DMS 273 (cell line): Measurements from ENCODE around the gene GLRX5.

Experiments
- DNase-seq: peaks from one replicate; lab custom pipeline; 2025; ENCODE audit not compliant: unreplicated experiment; lab: John Stamatoyannopoulos, UW

Gene GLRX5

DNA sequence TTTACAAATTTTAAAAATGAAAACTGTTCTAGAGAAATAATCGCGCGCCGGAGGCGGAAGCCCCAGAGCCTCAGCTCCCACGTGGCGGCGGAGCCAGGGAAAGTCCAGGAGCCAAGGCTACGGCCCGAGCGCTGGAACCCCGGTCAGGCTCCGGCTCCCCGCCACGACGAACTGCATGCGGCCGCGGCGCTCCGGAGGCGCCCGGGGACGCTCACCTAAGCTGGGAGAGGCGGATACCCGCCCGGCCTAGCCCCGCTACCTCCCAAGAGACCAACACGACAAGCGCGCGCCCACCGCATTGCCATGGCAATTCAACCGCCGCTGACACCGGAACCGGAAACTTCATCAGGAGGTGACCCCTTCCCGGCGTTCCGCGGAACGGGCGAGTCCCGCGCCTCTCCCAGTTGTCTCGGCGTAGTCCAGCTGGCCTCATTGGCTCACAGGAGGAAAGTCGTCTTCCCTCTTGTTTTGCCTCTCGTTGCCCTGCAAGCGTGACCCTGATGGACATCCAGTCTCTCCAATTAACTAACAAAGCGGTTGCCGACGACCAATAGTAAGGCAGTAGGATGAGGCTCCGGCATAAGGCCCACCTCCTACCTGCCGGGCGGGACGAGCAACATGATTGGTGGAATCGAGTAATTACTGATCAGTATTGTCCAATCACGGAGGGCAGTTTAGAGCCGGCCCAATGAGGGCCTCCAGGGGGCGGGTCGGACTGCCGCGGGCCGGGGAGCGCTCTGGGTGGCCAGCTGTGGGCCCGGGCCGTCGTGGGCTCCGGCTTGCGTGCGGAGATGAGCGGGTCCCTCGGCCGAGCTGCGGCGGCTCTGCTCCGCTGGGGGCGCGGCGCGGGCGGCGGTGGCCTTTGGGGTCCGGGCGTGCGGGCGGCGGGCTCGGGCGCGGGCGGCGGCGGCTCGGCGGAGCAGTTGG is at the start of gene GLRX5:
Gene GLRX5 (plus strand): TSS at position 752 of the 927 bp plus-strand sequence. CDS start 40 bp downstream, at position 792.
- peak; percentile 100 for DNase-seq

DNA sequence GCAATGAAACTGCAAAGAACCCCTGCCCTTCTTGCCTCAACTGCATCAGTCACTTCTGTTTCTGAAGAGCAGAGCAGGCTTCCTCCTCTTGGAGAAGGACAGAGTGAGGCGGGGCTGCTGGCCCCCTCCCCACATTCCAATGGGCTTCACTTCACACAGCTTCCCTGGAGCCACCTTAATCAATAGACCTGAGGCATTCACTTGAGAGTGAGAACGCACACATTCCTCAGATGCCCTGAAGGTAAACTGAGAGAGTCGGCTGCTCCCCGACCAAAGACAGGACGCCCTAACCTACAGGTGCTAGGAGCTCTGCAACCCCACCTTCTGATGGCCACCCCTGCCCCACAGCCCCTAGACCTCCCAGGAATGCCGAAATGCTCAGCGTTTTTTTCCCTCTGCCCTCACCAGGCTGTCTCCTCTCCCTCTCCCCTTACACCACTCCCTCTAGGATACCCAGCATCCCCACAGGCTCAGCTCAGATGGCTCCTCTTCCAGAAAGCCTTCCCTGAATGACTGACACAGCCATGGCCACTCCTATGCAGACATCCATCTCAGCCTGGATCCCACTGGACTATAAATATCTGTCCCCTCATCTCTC is 49.5 kb upstream of the GLRX5 start:
- no peak for DNase-seq

DNA sequence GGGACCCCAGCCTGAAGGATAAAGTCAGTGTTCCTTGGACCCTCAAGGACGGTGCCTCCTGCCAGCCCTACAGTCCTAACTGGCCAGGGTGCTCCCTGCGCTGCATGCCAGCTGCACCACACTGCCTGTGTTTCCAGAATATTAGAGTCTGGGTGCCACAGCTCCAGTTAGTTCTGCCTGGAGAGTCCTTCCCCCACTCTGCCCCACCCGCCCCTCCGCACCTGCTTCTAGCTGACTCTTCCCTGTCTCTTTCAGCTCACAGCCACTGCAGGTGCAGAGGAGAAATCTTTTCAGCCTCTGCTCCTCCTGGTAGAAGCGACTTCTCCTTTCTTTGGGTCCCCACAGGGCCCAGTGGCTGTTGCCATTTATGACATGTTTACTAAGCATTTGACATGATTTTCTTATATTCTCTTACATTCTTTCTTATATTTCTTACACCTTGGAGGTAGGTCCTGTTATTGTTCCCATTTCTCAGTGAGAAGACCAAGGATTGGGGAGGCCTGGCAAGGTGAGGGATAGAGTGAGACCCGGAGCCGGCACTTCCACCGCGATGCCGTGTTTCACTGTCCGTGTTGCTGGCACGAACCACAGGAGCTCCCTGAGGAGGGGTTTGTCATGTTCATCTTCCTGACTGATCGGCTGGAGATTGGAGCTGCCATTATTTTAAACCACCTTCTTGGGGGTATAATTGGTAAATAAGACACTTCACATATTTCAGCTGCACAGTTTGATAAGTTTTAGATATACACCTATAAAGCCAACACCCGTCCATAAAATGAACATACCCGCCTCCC is 47.8 kb upstream of the GLRX5 start:
- DNase-seq: no peak

DNA sequence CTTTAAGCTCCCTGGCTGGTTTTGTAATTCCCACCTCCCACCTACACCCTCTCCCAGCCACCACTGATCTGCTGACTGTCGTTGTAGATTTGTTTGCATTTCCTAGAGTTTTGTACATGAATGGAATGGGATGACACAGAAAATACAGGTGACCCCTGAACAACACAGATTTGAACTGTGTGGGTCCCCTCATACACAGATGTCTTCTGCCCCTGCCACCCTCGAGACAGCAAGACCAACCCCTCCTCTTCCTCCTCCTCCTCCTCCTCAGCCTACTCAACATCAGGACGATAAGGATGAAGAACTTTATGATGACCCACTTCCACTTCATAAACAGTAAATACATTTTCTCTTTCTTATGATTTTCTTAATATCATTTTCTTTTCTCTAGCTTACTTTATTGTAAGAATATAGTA is 47.2 kb upstream of the GLRX5 start:
- DNase-seq: no peak

DNA sequence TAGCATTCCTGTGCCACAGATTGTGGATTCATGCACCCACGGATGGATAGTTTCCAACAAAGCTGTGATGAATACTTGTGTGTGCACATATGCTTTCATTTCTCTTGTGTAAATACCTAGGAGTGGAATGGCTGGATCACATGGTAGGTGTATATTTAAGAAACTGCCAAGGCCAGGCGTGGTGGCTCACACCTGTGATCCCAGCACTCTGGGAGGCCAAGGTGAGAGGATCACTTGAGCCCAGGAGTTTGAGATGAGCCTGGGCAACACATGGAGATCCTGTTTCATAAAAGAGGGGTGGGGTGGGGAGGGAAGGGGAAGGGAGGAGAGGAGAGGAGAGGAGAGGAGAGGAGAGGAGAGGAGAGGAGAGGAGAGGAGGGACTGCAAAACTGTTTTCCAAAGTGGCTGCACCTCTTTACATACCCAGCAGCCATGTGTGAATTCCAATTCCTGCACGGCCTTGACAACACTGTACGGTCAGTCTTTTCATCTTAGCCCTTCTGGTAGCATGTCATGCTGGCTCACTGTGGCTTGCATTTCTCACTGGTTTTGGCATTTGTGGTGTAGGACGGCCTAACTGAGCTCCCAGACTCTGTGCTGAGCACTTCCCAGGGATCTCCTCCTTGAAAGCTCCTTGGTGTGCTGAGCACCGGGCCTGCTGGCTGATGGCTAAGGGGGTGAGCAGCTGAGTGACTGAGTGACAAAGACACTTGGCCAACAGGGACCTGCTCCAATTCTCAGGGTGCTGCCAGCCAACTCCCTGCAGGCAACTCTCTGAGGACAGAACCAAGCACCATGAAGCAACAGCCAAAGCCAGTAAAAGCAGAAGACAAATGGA is 46.3 kb upstream of the GLRX5 start:
- DNase-seq: no peak

DNA sequence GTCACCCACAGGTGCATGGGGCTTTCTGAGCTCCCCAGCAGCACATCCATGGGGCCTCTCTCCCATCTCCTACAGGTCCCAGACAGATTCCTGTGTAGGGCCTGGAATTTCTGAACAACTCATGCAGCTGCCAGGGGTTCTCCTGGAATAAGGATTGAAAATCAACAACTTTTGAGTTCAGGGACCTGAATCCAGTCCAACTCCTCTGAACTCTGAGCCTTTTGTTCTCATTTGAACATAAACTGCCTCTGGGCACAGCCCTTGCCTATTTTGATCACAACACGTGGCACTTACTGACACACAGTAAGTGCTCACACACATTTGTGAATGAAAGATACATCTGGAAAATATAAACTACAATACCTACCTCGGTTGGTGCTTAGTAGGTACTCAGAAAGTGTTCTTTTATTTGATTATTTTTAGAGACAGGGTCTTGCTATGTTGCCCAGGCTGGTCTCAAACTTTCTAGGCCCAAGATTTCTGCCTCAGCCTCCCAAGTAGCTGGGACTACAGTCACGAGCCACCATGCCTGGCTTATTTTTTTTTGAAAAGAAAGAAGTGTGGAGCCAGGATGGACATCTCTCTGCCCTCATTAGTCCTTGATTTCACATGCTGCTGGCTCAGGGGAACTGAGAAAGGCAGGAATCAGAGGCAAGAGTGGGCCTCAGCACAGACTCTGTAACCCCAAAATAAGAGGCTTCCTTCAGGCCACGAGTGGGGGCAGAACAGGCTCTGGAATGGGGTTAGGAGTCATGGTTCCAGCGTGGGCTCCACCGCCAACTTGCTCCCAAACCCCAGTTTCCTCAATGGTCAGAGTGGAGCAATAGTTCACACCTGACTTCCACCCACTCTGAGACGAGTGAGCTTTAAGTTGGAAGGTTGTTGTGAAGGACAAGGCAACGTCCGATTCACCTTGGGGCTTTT is 45.4 kb upstream of the GLRX5 start:
- no peak for DNase-seq

DNA sequence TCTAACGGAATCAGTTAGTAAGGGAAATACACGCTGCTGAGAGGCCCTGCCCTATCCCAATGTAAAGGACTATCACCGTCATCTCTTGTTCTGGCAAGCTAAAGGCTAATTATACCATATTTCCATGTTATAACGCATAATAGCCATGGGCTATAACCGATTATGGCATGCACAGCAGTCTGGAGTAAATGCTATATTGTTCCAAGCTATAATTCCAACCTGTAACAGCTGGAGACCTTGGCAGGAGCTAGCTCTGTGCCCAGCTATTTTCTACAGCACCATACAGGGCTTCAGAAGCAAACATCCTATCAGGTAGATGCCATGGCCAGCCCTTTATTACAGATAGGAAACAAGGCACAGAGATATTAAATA is 44.7 kb upstream of the GLRX5 start:
- no peak for DNase-seq

DNA sequence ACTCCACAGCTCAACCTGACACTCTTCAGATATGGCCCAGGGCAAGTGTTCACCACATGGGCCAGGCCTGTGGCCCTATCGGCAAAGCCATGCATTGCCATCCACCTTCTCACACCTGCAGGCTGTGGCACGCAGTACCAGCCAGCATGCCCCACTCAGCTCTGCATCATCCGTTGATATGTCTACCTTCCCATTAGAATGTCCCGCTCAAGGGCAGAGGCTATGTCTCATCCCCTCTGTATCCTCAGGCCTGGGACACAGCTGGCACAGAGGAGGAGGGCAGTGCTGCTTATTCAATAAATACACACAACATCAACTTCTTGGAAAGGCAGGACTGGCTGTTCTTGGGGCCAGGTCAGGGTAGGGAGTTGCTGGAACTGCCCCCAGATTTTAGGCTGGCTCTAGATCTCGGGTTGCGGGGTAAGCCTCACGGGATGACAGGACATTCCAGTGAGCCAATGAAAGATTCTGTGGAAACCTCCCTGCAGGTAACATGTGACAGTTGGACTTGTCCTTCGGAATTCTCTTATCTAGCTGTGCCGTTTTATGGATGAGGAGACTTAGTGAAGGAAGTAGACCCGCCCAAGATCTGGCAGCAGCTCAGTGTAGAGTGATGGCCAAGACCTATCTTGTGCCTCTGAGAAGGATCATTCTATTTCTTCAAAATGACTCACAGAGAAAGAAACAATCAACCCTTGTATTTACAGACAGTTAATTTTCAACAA is 44.0 kb upstream of the GLRX5 start:
- no peak for DNase-seq

DNA sequence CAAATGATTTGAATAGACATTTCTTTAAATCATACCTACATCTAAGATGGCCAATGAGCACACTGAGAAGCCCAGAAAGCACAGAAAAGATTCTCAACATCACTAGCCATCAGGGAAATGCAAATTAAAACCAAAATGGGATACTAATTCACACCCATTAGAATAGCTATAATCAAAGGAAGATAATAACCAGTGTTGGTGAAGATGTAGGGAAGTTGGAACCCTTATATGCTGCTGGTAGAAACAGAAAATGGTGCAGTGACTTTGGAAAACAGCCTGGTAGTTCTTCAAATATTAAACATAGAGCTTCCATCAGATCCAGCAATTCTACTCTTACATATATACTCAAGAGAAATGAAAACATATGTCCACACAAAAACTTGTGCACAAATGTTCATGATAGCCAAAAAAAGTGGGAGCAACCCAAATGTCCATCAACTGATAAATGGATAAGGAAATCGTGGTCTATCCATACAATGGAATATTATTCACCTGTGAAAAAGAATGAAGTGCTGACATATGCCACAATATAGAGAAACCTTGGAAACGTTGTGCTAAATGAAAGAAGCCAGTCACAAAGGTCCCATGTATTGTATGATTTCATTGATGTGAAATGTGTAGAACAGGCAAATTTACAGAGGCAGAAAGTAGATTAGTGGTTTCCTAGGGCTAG is 42.8 kb upstream of the GLRX5 start:
- no peak for DNase-seq

DNA sequence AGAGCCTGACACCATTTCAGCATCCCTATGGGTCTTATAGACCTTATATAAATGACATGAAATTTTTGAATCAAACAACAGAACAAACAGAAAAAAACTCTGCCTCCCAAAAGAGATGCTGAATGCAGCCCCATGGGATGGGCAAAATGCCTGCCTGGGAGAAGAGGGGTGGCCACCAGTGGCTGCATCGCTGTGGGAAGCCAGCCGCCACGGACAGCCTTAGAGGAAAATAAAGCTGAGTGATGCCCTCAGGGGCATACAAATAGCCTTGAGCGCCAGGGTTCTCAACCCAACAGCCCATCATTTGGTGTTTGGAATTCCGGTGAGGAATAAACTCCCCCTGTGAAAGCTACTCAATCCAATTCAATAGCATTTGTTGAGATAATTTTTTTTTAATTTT is 41.3 kb upstream of the GLRX5 start:
- no peak for DNase-seq

DNA sequence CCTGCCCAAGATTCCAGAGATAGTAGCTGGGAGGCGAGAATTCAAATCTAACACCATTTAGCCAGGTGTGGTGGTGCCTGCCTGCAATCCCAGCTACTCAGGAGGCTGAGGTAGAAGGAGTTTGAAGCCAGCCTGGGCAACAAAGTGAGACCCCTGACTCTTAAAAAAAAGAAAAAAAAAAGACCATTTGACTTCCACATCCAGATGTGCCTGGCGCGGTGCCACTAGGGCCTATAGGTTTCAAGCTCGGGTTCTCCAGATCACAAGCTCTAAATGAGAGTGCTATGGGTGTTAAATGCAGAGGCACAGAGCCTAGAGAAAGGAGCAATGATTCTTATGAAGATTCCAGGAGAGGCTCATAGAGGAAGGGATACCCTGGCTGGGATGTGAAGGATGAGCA is 40.9 kb upstream of the GLRX5 start:
- DNase-seq: no peak

DNA sequence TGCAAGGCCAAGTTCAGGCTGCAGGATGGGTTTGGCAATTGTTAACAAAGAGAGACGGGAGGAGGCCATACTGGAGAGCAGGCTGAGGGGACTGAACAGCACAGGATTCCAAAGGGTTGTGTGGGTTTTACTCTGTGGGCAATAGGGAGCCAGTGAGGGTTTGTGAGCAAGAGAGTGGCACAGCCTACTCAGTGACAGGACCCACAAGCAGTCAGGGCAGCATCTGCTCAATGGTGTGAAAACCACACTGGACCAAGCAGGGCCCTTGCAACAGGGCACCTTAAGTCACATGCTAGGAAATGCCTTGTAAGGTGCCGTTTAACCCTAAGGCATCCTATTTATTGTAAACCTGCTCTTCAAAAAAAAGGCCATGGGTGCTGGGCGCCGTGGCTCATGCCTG is 40.4 kb upstream of the GLRX5 start:
- no peak for DNase-seq

DNA sequence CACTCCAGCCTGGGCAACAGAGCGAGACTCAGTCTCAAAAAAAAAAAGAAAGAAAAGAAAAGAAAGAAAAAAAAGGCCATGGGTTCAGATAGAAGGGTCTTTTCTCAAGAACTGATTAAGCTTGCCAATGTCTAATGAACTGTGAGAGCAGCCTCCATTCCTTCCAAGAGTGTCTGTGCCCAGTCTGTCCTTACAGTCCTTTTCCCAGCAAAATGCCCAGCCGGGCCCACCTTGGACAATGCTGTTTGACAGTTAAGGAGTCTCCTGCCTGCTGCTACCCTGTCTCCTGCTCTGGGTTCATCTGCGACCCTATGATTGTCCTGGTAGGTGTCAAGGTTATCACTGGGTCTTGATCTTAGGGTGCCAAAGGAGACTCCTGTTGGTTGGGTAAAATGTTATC is 39.8 kb upstream of the GLRX5 start:
- DNase-seq: no peak

DNA sequence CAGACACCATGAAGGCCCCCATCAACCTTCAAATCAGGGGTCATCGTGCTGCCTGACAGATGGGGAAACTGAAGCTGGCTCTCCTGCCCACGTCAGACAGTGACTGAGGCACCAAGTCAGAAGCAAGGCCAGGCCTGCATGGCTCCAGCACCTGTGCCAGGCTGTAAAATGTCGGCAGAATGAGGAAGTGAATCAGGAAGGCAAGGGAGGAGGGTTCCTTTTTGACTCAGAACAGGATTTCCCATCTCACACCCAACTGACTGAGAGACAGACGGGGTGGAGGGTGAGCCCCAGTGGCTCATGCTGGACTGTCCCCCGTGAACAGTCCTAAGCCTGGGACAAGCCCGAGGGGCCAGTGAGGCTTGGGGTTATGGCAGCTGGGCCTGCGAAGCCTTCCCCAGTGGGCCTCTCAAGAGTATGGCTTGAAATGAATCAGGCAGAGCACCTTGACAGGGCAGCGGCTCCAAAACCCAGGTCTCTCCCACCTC is 39.3 kb upstream of the GLRX5 start:
- no peak for DNase-seq

DNA sequence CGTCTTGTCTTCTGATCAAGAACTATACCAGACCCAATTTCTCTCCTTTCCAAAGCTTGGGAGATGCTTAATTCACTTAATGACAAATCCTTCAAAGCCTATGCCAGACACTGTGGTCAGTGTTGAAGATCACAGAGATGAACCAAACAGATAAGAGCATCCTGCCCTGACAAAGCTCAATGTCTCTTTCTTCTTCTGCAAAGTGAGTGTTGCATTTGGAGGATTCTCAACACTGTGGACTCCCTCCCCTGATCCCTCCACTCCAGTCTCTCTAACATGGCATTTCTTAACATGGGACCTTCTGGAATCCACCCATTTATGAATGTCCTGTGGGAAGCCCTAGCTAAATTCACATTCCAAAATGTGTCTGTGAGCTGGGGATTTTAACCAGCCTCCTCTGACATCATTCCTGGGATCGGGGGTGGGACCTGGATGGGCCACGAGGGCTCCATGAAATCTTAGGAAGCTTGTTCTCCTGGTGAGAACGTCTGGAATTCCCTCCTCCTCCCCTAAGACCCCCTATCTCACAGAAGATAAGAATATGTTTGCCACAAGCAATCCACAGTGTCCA is 38.7 kb upstream of the GLRX5 start:
- DNase-seq: no peak

DNA sequence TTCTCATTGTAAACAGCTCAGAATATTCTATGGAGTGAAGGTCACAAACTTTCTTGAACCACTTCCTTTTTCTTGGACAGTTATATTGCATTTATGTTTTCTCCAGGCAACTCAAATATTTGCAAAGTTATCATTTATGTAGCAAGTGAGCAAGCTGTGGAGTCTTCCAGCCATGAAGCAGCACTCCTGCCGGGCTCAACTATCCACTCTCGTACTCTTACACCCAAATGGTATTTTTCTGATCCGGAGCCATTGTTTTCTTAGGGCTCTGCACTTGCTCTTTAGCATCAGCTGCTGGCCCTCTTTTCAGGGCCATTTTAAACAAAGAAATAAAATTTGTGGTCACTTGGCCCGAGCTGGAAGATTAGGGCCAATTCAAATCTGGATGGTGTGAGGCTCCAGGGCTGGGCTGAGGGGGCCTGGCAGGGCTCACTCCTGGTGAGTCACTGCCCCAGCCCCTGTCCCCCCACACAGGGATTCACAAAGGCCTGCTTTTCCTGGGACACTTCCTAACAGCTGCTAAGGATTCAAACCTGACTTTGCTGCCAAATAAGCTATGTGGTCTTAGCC is 38.1 kb upstream of the GLRX5 start:
- DNase-seq: peak; percentile 33

DNA sequence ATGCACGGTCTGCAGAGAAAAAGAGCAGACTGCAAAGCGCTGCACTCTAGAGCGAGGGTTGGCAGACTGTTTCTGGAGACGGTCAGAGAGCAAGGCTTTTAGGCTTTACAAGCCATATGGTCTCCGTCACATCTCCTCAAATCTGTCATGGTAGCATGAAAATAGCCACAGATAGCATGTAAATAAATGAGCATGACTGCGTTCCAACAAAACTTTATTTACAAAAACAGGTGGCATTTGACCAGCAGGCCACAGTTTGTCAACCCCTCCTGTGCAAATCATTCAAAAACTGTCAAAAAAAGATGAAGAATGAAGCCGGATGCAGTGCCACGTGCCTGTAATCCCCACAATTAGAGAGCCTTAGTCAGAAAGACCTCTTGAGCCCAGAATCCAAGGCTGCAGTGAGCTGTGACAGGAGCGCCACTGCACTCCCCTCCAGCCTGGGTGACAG is 37.3 kb upstream of the GLRX5 start:
- DNase-seq: peak; percentile 74
